ENCODE measurements around the gene MSH2.
"Not testable (repeated sequence)": the region's sequence is repeated elsewhere in the genome, so short reads cannot be mapped to it uniquely, and the experiment has no call there.

The MSH2 gene

GRCh38 chr2:47407976-47408375 is 5.0 kb downstream of the MSH2 start:
- not testable (repeated sequence) for DNase-seq (ENCODE audit: low spot score)

- no peak for DNase-seq (ENCODE audit: low spot score)
Observed at GRCh38 chr2:47414682-47415458, 11.9 kb downstream of the MSH2 start.

GRCh38 chr2:47420214-47420613 is 17.3 kb downstream of the MSH2 start:
- no peak for DNase-seq (ENCODE audit: low spot score)

GRCh38 chr2:47420683-47421082 is 17.7 kb downstream of the MSH2 start:
- DNase-seq (ENCODE audit: low spot score): not testable (repeated sequence)

- DNase-seq (ENCODE audit: low spot score): no peak
Observed at GRCh38 chr2:47422016-47422415, 19.1 kb downstream of the MSH2 start.

GRCh38 chr2:47422560-47422959 is 19.6 kb downstream of the MSH2 start:
- DNase-seq (ENCODE audit: low spot score): peak; percentile 31

GRCh38 chr2:47426786-47427185 is 23.8 kb downstream of the MSH2 start:
- no peak for DNase-seq (ENCODE audit: low spot score)

GRCh38 chr2:47429795-47430194 is 26.8 kb downstream of the MSH2 start:
- no peak for DNase-seq (ENCODE audit: low spot score)

GRCh38 chr2:47433006-47433405 is 30.1 kb downstream of the MSH2 start:
- DNase-seq (ENCODE audit: low spot score): not testable (repeated sequence)

- not testable (repeated sequence) for DNase-seq (ENCODE audit: low spot score)
Observed at GRCh38 chr2:47433445-47433844, 30.5 kb downstream of the MSH2 start.

GRCh38 chr2:47437287-47437686 is 34.3 kb downstream of the MSH2 start:
- peak; percentile 66 for DNase-seq (ENCODE audit: low spot score)

GRCh38 chr2:47438106-47438505 is 35.1 kb downstream of the MSH2 start:
- DNase-seq (ENCODE audit: low spot score): no peak

- no peak for DNase-seq (ENCODE audit: low spot score)
Observed at GRCh38 chr2:47438783-47439182, 35.8 kb downstream of the MSH2 start.

GRCh38 chr2:47451790-47452189 is 48.8 kb downstream of the MSH2 start:
- no peak for DNase-seq (ENCODE audit: low spot score)

GRCh38 chr2:47452761-47453160 is 49.8 kb downstream of the MSH2 start:
- DNase-seq (ENCODE audit: low spot score): no peak

GRCh38 chr2:47454818-47455217 is 51.9 kb downstream of the MSH2 start:
- not testable (repeated sequence) for DNase-seq (ENCODE audit: low spot score)

GRCh38 chr2:47455411-47455810 is 52.5 kb downstream of the MSH2 start:
- no peak for DNase-seq (ENCODE audit: low spot score)

- no peak for DNase-seq (ENCODE audit: low spot score)
Observed at GRCh38 chr2:47456851-47457250, 53.9 kb downstream of the MSH2 start.

GRCh38 chr2:47457268-47457667 is 54.3 kb downstream of the MSH2 start:
- no peak for DNase-seq (ENCODE audit: low spot score)

GRCh38 chr2:47459021-47459420 is 56.1 kb downstream of the MSH2 start:
- DNase-seq (ENCODE audit: low spot score): no peak

- no peak for DNase-seq (ENCODE audit: low spot score)
Observed at GRCh38 chr2:47460766-47461165, 57.8 kb downstream of the MSH2 start.

GRCh38 chr2:47471429-47472116 is 68.6 kb downstream of the MSH2 start:
- DNase-seq (ENCODE audit: low spot score): no peak

GRCh38 chr2:47479863-47480262 is 76.9 kb downstream of the MSH2 start:
- no peak for DNase-seq (ENCODE audit: low spot score)

GRCh38 chr2:47483191-47483590 is 80.2 kb downstream of the MSH2 start:
- no peak for DNase-seq (ENCODE audit: low spot score)
